CD4-positive, alpha-beta T cell treated with Interleukin-17A for 1 hour (primary cell): Measurements from ENCODE around the gene MYO9A.
"Not testable (repeated sequence)": the region's sequence is repeated elsewhere in the genome, so short reads cannot be mapped to it uniquely, and the experiment has no call there.

ENCODE experiments used
- DNase-seq: peaks from one replicate; pipeline ENCODE4 v3.0.0-alpha.2; 2020

Gene MYO9A

DNA sequence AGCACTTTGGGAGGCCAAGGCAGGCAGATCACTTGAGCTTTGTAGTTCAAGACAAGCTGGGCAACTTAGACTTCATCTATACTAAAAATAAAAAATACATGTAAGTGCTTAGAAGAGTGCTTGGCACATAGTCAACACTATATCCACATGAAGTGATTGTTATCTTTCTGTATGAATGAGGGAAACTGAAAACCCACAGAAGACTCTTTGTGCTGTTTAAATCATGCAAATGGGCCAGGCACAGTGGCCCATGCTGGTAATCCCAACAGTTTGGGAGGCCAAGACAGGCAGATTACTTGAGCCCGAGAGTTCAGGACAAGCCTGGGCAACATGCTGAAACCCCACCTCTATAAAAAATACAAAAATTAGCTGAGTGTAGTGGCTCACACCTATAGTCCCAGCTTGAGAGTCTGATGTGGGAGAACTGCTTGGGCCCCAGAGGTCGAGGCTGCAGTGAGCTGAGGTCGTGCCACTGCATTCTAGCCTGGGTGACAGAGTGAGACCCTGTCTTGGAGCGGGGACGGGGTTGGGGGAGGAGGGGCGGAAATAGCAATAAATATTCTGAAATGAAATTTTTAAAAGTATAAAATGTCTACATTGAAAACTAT lies 177.9 kb downstream of the MYO9A start:
- DNase-seq: no peak

DNA sequence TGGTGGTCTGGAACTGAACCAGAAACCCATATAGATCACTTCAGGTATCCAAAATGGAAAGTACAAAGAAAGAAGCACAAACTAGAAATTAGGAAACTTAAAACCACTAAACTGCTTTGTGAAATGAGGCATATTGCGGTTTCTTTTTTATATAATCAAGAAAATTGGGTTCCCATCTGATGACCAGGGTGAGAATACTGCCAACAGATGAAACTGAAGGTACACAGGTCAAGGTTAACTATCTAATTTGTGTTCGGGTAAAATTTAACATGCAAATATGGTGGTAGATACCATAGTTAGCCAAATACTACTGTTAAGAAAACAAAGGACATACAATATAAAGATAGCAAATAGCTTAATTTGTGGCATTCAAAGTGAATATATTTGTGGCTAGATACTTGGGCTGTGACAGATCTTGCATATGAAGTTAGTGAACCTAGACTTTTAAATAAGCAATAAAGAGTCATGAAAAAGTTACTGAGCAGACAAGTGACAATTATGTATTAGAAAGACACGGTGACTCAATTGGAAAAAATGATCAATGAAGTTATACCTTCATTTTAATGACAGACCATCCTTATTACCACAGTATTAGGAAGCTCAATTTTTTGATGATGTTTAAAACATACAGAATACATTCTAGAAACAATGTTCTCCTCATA lies 180.2 kb downstream of the MYO9A start:
- DNase-seq: no peak

DNA sequence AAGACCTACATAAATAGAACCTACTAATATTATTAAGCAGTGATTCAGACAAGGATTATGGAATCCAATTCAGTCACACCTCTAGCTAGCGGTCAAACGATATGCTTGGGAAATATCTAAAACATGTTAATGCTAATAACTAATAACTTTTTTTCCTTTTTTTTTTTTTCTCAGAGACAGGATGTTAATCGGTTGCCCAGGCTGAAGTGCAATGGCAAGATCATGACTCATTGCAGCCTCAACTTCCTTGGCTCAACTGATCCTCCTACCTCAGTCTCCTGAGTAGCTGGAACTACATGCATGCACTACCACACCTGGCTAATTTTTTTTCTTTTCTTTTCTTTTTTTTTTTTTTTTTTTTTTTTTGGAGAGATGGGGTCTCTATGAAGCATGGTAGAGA lies 183.5 kb downstream of the MYO9A start:
- DNase-seq: no peak

DNA sequence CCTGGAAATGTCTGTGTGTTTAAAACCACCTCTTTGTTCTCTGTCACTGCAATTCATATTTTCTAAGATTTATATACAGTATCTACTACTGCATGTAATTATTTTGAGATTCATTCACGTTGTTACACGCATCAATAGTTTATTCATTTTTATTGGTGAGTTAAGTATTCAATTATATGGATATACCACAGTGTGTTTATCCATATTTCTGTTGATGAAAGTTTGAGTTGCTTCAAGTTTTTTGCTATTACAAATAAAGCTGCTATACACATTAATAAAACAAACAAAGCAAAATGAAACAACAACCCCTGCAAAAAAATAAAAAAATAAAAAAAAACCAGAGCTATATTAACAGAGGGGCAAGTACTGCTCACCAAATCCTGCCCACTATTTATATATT lies 185.3 kb downstream of the MYO9A start:
- no peak for DNase-seq

DNA sequence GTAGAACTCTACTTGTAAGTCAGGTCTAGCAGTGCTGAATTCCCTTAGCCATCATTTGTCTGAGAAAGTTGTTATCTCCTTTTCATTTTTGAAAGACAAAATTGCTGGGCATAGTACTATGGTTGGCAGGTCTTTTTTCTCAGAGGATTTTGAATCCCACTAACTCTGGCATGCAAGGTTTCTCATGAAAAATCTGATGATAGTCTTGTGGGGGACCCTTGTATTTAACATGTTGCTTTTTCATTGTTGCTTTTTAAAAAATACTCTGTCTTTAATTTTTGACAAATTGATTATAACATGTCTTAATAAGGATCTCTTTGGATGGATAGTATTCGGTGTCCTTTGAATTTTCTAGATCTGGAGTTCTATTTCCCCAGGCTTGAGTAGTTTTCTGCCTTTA lies 186.7 kb downstream of the MYO9A start:
- no peak for DNase-seq

DNA sequence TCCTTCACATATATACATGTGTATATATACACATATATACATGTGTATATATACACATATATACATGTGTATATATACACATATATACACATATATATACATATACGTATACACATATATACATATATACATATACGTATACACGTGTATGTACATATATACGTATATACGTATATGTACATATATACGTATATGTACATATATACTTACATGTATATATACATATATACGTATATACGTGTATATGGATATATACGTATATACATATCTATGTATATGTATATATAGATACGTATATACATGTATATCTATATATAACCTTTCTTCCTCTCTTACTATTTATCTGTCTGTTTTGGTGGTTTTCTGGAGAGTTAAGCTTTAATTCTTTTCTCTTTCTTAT lies 192.8 kb downstream of the MYO9A start:
- DNase-seq: no peak

DNA sequence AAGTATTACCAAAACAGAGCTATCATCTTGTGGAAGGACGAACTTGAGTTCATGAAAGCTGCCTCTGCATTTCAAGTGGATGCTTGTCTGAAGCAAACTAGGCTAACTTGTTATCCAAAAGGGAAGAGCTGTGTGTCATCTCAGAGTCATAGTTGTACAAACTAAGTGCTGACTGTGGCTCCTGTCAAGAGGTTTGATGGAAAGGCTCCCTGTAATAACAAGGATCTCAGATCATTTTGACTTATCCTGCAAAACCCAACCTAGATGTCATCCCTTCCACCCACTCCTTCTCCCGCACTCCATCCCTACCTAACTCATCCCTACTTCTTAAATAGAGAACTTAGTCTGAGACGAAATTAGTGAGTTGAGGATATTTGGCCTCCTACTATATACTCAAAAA lies 196.8 kb downstream of the MYO9A start:
- DNase-seq: no peak

DNA sequence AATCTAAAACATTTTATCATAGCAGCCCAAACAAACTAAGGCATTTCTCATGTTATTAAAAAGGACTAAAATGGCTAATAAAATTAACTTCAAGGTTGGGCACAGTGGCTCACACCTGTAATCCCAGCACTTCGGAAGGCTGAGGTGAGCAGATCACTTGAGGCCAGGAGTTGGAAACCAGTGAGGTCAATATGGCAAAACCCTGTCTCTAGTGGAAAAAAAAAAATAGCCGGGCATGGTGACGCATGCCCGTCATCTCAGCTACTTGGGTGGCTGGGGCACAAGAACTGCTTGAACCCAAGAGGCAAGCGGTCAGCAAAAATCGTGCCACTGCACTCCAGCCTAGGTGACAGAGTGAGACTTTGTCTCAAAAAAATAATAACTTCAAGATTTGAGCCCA lies 197.4 kb downstream of the MYO9A start:
- DNase-seq: no peak

DNA sequence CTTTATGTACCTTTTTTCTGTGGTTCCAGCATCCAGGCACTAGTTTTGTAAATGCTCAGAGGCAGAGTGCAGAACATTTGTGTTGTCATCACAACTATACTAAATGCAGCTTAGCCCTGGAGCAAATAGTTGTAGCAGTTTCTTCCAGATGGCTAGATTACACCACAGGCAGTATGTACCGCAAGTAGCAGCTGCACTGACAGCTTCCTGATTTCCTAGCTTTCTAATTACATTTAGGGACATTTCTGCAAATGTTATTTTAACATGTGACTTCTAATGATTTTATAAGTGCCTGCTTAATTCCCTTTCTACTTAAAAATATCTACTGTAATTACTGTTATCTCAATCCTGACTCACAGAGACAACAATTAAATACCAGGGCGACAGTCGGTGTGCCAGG lies 201.1 kb downstream of the MYO9A start:
- DNase-seq: no peak

DNA sequence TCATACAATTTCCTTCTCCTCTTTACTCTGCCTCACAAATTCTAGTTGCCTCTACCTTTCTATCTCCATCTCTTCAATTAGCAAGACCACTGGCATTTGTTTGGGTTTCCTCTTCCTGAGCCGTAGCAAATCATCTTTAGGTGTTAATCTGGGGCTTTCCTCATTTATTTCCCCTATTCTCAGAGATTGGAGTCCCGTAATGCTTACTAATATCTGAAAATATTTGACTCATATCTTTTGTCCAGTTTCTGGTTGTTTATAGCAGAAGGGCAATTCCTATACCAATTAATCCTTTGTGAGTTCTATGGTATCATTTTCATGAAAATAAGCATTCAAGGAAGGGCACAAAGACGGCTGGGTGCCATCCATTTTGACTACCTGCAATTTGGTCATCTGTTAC lies 203.9 kb downstream of the MYO9A start:
- no peak for DNase-seq

DNA sequence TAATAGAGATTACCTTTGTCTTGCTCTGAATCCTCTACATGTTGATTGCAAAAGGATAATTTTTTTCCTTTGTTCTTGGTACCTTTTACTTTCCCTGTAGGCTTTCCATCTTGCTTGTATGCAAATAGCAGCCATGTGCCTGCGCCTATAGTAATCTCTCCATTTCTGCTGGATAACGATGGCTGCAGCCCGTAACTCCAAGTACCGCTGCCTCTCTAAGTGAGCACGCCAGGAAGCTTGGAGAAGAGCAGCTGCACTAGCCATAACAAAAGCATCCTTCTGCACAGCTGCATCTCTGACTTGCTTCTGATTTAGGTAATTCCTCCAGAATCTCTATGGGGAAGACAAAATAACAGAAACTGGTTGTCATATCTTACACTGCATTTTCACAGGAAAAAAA lies 218.3 kb downstream of the MYO9A start:
- no peak for DNase-seq

DNA sequence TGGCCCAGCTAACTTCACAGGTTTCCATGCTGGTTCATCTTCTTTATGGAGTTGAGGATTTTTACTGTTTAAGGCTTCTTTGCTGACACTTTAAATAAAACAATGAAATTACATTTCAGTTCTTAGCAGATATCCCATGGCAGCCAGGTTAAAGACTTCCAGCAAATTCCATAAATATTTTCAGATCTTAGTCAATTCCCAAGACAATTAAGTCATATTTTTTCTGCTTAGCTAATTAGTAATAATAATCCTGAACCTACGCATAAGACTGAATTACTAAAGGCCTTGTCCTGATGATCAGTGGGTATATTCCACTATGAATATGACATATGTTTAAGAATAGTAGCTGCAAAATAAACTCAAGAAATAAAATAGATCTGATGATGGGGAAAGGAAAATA lies 224.3 kb downstream of the MYO9A start:
- DNase-seq: no peak

DNA sequence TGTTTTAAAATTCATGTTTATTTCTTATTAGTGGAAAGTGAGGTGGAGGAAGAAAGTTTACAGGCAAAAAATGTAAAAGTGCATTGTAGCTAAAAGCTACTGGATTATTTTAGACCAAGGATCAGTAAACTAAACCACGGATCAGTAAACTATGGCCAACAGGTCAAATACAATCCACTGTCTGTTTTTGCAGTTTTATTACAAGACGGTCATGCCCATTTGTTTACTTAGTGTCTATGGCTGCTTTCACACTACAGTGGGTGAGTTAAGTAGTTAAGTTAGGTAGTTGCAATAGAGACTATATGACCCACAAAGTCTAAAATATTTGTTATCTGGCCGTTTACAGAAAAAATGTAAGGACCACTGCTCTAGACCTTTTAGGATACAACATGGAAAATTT lies 225.6 kb downstream of the MYO9A start:
- no peak for DNase-seq

DNA sequence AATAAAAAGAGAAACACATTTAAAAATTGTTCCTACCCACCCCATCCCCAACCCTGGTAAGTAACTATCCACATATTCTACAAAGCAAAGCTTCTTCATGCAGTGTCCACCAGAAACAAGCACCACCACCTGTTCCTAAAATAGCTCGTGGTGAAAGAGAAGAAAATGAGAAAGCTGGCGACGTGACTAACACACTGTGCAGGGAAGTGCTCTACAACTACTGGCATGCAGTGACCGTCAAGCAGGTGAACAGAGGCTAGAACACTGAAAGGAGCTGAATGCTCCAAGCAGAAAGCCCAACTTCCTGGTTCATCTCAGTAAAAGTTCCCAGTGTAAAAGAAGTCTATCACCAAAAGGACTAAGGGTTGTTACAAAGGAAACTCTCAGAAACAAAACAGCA lies 226.9 kb downstream of the MYO9A start:
- DNase-seq: no peak

DNA sequence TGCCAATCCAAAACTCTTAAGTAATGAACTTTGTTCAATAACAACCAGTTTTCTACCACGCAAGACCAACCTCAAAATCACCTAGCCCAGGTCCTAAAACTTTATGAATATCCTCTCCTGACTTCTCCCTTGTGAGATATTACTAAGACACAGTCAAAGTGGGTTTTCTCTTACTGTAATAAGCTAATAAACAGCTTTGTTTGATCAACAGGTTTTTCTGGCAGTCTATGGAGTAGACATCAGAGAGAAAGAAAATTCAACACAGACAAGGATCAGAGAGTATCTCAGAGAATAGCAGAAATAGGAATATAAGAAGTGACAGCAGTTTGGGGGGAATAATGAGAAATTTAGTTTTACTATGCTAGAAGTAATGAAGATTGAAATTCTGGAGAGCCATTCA lies 228.0 kb downstream of the MYO9A start:
- DNase-seq: no peak

DNA sequence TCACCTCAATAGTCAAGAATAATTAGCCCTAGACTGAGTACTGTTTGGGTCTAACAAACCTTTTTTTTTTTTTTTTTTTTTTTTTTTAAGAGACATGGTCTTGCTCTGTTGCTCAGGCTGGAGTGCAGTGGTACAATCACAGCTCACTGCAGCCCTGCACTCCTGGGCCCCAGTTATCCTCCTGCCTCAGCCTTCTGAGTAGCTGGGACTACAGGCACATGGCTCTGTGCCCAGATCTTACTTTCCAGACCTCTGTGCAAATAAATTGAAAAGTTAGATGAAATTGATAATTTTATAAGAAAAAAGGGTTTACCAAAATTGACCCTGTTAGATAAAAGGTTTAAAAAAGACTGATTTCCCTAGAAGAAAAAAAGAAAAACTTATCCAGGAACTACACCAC lies 228.6 kb downstream of the MYO9A start:
- DNase-seq: no peak

DNA sequence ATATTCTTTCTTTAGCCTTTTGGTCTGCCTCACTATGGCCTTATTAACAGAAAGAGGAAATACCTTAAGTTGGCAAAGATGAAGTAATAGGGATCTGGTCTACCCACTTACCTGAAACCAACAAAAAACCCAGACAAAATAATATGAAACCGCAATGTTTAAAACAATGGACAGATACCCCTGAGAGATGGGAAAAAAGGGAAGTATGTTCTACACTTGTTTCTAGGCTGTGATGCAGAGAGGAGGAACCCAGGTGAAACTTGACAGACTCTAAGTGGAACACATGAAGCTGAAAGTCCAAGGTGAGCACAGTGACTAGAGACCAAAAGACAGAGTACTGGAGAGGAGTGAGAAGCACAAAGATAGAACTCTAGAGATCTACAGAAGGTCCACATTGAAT lies 229.2 kb downstream of the MYO9A start:
- no peak for DNase-seq

DNA sequence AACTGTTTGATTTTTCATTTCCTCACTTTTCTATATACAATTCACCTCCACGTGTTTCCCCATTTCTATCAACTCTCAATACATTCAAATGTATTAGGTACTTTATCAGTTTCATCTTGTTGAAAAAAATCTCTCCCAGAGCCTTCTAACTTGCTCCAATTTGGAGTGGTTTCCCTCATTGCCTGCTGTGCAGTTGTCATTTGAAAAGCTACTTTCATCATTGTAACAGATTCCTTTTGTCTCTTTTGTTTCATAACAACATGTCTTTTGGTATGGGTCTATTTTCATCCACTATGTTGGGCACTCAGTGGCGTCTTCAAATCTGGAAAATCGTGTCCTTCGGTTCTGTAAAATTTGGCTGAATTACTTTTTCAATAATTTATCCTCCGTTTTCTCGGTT lies 232.6 kb downstream of the MYO9A start:
- DNase-seq: no peak

DNA sequence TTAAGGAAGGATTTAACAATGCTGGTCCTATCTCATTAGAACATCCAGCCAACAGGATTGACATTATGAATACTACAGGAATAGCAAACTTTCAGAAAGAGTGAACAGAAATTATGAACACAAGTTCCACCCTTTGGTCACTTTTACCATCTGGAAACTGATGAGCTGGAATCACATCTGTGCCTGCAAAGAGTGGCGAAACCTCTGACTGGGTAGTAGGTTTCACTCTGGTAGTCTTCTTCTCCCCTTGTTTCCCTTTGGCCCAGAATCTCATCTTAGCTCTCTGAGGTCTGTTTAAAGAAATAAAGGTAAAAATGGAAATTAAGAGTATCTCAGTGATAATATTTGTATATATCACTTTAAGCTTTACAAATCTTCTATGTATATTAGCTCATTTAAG lies 234.5 kb downstream of the MYO9A start:
- no peak for DNase-seq

DNA sequence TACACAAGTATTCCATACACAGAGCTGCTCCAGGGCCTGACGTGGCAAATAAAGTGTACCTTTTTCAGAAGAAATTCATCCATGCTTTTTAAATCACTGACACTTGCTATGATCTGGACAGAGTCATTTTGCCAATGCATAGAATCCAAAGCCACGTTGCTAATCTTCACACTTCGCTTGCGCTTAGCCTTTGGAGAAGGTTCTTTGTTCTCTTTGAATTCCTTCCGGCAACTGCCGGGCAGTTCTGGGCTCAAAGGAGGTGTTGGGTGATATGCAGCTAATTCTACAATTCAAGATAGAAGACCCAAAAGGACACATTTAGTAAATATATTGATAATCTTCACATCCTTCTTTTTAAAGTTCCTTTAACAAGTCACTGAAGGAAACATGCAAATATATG lies 237.7 kb downstream of the MYO9A start:
- no peak for DNase-seq

DNA sequence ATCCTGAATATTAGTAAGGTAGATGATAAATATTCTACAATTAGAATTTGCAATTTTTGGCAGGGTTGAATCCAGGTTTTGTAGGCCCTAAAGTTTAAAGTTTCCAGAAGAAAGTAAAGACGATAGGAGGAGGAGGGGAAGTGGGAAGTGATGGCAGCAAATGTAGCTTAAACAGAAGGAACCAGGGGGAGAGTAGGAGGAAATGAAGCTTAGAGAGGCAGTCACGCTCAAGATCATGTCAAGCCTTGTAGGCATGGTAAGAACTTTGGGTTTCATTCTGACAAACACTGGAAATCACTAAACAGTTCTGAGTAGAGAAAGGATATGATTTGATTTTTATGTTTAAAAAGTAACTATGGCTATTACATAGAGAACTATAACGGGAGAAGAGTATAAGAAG lies 243.7 kb downstream of the MYO9A start:
- no peak for DNase-seq

DNA sequence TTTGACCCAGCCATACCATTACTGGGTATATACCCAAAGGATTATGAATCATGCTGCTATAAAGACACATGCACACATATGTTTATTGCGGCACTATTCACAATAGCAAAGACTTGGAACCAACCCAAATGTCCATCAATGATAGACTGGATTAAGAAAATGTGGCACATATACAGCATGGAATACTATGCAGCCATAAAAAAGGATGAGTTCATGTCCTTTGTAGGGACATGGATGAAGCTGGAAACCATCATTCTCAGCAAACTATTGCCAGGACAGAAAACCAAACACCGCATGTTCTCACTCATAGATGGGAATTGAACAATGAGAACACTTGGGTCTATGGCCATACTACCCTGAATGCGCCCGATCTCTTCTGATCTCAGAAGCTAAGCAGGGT lies 259.7 kb downstream of the MYO9A start:
- not testable (repeated sequence) for DNase-seq

DNA sequence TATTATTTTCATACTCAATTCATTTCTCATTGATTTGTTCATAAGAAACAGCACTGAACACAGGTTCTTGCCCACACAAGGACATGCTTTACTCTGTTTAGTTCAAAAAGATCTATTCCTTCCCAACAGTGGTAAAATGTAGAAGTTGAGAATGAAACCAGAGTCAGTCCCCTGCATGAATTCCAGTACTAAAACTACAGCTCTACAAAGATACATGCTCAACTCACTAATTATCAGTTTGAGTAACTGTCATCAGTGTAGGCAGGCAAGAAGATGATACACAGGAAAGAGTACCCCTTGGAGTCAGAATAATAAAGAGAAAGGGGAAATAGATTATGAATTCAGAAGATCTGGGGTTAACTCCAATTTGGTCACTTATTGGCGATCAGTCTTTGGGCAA lies 264.4 kb downstream of the MYO9A start:
- DNase-seq: no peak

DNA sequence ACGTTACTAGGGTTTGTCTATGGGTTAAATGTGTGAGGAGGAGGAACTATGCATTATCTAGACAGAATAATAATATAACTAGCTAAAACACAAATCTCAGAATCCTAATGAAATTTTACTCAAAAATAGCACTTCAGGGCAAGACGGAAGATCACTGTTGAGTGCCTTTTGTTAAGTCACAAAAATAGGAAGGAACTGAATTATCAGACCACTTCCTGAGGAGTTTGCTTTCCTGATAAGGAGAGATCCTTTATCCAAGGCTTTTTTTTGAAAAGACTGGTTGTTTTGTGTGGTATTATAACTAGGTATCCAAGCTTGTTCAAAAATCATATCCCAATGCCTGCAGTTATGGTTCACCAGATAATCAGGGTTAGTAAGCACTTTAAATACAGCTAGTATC lies 273.0 kb downstream of the MYO9A start:
- no peak for DNase-seq

DNA sequence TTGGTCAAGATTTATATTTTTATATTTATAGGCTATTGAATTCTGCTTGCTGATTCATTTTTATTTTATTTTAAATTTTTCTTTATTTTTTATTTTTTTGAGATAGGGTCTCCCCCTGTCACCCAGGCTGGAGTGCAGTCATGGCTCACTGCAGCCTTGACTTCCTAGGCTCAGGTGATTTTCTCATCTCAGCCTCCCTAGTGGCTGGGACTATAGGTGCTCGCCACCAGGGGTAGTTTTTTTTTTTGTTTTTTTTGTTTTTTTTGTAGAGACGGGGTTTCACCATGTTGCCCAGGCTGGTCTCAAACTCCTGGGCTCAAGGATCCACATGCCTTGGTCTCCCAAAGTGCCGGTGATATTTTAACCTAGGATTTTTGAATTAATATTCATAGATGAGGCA lies 276.4 kb downstream of the MYO9A start:
- DNase-seq: no peak
